Stimulated activated CD4-positive, alpha-beta T cell treated with anti-CD3 and anti-CD28 coated beads, Interleukin-2, amount 100 ng/mL, for 4 hours (primary cell): ENCODE measurements around the gene SCARF2.
"Not testable (repeated sequence)": the region's sequence is repeated elsewhere in the genome, so short reads cannot be mapped to it uniquely, and the experiment has no call there.

ENCODE experiments used
- DNase-seq: peaks from one replicate; pipeline ENCODE4 v3.0.0-alpha.2; 2020; ENCODE audit warnings: low read depth

SCARF2 gene

GRCh38 chr22:20427104-20427944 is 10.3 kb downstream of the SCARF2 start:
- DNase-seq = no peak

- no peak for DNase-seq
These were observed 11.4 kb downstream of the SCARF2 start for GRCh38 chr22:20426259-20426615.

GRCh38 chr22:20425566-20426258 is 11.9 kb downstream of the SCARF2 start:
- no peak for DNase-seq

DNA sequence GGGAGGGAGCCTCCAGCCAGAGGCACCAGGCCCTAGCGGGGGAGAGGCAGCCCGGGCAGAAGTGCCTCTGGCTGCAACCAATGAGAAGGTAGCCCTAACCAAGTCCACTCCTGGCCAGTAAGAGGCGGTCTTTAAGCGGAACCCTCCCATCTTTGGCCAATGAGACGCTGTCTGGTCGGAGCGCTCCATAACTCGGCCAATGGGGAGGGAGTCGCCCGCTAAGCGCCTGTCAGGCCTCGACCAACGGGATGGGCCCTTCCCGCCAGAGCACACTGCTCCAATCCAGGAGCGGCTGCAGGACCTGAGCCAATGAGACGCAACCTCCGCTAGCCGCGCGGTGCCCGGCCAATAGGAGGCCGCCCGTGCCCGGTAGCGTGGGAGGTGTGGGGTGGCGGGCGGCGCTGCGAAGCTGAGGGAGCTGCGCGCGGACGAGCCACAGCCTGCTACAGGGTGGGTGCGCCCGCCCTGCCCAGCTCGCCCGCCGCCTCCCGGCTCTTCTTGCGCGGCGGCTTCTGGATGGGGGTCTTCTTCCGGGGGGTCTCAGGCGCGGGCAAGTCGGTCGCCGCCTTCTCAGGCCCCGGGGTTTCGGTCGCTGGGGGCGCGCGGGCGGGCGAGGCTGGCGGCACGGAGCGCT is 12.6 kb downstream of the SCARF2 start:
- no peak for DNase-seq

GRCh38 chr22:20424568-20424931 is 13.1 kb downstream of the SCARF2 start:
- DNase-seq = no peak

DNA sequence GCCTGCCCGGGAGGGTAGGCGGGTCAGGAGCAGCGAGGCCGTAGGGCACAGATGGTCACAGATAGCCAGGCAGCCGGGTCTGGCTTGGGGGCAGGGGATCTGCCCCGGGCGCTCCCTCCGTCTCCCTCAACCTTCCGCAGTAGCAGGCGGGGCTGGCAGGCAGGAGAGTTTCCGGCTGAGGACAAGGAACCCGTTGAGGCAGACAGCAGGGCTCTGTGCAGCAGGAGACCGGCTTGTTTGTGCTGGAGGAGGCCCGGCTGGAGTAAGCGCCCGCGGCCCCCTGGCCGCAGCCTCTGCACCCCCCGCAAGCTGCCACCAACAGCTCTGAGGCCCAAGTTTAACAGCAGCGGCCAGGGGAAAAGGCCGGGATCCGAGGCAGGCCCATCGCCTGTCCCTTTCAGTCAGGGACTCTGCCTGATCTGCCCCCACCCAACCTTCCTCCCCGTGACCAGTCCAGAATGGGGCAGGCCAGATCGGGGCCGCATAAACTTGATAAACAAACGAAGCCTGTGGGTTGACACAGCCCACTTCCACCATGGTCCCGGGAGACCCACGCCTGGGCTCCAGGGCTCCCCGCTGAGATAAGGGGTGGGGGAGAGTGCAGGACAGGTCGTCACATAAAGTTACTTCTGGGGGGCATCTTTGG is 13.6 kb downstream of the SCARF2 start:
- no peak for DNase-seq

DNA sequence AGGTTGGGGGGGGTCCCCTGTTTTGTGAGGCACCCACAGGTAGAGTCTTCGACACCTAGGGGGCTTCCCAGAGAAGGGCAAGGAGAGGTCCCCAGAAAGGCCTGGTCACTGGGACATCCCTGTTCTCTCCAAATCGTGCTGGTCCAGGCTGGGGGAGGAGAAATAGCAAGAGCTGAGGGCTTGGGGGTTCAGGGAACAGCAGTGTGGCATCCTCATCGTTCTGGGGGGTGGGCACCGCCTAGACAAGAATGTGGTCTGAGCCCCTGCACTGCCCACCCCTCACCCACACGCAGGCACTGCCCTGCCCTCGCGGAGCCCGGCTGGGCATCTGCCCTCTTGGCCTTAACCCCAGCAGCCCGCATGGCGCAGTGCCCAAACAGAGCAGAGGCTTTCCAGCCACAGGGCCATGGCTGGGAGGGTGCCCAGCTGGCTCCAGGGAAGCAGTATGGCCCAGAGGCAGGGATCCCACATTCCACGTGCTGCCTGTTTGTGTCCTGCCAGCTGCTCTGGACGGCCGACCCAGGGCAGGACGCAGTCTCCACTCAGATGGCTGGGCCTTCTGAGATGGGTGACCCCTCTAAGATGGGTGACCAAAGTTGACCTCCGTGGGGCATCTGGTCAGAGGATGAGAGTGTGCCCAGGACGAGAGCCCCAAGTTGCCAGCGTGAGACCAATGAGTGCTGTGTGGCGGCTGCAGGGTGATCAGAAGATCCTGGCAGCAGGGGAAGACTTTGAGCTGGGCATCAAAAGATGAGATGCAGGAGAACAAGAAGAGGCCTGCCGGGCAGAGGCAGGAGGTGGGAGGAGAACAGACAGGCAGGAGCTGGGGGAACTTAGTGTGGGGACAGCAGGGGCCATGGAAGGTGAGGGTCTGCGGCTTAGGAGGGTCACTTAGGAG is 14.4 kb downstream of the SCARF2 start:
- no peak for DNase-seq

DNA sequence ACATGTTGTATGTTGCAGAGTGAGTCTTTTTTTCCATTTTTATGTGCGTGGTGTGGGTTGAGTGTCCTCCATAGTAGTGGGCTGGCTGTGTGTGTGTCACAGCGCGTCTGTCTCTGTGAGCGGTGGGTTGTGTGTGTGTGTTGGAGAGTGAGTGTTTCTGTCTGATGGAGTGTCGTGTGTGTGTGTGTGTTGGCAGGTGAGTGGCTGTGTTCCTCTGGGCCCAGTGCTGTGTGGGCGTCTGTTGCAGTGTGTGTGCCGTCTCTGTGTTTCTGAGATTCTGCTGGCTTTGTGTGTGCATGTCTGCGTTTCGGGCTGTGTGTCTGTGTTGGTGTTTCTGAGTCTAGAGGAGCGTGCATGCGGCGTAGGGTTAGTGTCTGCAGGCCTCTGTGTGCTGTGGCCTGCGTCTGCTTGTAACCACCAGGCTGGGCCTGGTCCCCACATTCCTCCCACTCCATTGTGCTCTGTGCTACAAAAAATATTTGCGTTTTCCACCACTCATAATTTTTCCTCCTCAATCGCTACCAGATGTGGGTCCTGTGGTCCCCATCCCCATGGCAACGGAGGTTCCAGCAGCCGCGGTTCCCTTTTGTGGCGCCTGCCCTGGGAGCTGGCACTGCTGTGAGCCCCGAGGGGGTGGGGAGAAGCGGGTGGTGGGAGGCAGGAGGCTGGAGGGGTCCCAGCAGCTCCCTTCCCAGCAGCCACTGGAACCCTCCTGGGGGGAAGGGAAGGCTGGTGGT is 15.2 kb downstream of the SCARF2 start:
- DNase-seq = no peak

GRCh38 chr22:20421507-20421874 is 16.1 kb downstream of the SCARF2 start:
- no peak for DNase-seq

DNA sequence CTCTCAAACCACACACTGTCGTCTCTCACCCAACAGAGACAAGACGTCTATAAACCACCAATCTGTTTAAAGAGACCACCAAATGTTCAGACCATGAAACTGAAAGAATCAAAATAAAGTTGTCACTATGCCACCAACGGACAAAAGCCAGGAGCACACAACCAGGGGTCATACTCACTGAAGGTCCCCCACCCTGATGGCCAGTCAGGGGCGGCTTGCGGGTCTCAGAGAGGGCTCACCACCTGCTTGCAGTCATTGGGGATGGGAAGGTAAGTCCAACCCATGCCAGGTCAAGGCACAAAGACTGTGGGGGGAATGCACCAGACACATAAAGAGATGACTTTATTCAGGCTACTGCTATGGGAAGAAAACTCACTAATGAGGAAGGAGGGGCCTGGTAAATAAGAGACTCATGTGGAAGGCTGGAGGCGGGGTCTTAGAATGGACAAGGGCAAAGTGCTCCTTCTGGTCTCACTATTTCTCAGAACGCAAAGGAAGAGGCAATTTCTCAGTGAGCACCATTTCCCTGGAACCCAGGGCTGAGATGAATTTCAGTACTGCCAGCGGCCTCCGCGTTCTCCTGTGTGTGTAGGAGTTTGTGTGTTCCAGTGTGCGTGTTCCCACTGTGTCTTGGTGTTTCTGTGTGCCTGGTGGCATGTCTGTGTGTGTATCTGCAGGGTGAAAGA is 17.3 kb downstream of the SCARF2 start:
- DNase-seq = no peak

DNA sequence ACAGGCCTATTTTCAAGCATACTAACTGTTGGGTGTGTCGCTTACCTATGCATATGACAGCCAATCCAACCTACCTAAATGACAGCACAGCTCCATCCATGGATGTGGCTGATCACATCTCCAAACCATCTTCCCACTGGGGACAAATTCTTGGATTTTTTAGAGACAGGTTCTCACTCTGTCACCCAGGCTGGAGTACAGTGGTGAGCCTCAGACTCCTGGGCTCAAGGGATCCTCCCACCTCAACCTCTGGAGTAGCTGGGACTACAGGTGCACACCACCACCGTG is 18.0 kb downstream of the SCARF2 start:
- DNase-seq = no peak

DNA sequence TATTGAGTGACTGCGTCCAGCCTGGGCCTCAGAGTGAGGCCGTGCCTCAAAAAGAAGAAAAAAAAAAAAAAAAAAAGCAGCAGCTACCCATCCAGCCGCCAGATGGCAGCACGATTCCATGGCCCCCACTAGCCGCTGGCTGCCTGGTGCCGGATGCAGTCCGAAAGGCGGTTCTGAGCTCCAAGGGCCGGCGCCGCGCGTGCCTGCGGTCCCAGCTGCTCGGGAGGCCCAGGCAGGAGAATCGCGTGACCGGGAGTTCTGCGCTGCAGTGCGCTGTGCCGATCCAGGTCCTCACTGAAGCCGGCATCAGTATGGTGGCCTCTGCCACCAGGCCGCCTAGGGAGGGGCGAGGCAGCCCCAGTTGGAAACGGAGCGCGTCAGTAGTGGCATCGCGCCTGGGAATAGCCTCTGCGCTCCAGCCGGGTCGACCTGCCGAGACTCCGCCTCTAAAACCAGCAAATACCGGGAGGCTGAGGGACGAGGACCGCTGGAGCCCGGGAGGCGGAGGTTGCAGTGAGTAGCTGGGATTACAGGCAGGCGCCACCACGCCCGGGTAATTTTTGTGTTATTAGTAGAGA is 19.3 kb downstream of the SCARF2 start:
- DNase-seq = peak; percentile 61

- DNase-seq = not testable (repeated sequence)
These were observed 21.9 kb downstream of the SCARF2 start for GRCh38 chr22:20415699-20416098.

- not testable (repeated sequence) for DNase-seq
These were observed 22.4 kb downstream of the SCARF2 start for GRCh38 chr22:20415241-20415640.

DNA sequence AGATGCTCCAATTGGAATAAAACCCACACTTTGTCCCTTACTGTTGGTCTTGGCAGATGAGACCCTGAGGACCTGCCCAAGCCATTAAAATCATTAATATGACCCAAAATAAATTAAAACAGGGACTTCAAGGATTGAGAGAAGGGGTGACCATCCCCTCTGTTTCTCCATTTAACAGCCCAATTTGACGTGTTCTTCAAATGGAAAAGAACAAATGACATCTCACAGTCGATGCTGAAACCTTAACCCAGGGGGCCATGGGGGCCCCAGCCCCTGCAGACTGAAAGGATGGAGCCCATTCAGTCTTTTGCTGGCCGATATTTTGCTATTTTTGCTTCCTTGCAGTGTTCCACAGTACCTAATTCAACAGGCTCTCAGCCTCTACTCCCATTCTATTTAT is 23.2 kb downstream of the SCARF2 start:
- no peak for DNase-seq

- DNase-seq = no peak
These were observed 23.6 kb downstream of the SCARF2 start for GRCh38 chr22:20414059-20414440.

GRCh38 chr22:20413217-20414058 is 24.2 kb downstream of the SCARF2 start:
- no peak for DNase-seq

DNA sequence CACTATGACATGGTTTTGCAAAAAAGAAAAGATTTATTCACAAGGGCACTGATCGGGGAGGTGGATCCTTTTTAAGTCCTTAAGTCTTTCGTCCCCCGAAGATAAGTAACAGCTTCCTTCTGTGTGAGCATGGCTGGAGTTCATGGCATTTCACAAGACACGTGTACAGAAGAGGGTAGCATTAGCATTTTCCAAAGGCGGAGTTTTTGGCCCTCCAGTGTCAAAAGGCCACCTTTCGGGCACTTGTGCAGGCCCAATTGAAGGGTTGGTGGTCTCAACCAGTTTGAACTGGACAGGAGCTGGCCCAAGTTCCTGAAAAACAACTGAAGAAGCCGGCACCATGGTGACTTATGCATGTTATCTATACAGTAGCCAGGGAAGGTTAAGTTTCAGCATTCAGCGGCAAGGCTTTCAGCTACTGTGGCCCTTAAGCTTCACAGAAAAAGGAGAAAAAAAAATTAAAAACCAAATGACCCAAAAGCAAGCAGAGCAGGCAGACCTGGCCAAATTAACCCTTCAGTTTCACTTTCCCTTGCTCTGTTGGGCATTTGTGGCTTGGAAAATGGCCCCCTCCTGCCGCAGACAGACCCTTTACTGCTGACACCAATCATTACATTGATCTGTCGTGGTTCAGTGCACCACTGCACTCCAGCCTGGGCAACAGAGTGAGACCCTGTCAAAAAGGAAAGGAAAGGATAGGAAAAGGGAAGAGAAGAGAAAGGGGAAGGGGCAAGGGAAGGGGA is 25.0 kb downstream of the SCARF2 start:
- DNase-seq = no peak

DNA sequence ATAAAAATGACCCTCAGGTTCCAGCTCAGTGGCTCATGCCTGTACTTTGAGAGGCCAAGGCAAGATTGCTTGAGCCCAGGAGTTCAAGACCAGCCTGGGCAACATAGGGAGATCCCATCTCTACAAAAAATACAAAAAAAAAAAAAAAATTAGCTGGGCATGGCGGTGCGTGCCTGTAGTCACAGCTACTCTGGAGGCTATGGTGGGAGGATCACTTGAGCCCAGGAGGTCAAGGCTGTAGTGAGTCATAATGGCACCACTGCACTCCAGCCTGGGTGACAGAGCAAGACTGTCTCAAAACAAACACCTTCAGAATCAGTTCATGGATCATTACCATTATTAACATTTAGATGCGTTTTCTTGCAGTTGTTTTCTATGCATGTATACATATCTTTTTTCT is 28.2 kb downstream of the SCARF2 start:
- not testable (repeated sequence) for DNase-seq
